Activated CD4-positive, alpha-beta T cell treated with anti-CD3 and anti-CD28 coated beads, Interleukin-2, Interleukin-4, amounts not matched to agents 100 ng/mL and 50 ng/mL, durations not matched to agents 16 hours and 8 hours (primary cell): ENCODE measurements around the gene TBC1D10B.
"Not testable (repeated sequence)": the region's sequence is repeated elsewhere in the genome, so short reads cannot be mapped to it uniquely, and the experiment has no call there.

Source experiments
- DNase-seq: peaks from one replicate; pipeline ENCODE4 v3.0.0-alpha.2; 2020; ENCODE audit warnings: low spot score

TBC1D10B gene

DNA sequence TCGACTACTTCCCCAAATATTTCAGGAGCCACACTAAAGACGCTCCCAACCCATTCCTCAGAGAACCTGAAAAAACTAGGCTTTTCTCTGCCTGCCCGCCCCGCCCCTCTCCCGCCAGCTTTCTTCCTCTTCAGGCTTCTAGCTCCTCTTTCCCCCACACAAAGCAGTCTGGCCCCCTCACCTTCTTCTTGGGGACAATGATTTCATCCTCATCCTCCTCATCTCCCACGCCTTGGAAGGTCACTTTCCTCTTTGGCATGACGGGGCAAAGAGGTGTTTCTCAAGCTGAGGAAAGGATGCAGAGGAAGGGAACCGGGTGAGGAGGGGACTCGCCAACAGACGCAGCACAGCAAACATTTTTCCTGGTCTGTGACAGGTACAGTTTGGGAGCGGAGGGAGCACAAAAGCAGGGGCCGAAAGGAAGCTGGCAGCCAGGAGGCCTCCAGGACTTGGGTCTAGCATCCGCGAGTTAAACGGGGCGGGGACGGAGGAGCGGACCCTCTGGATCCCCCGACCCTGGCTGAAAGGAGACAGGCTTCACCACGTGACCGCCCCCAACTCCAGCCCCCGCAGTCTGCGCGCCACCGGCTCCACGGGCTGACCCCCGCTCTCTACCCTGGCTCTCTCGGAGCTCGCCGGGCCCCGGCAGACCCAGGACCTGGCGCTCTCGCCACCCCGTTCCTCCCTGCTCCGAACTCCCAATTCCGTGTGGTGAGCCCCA, 15.7 kb downstream of the TBC1D10B start:
- no peak for DNase-seq

DNA sequence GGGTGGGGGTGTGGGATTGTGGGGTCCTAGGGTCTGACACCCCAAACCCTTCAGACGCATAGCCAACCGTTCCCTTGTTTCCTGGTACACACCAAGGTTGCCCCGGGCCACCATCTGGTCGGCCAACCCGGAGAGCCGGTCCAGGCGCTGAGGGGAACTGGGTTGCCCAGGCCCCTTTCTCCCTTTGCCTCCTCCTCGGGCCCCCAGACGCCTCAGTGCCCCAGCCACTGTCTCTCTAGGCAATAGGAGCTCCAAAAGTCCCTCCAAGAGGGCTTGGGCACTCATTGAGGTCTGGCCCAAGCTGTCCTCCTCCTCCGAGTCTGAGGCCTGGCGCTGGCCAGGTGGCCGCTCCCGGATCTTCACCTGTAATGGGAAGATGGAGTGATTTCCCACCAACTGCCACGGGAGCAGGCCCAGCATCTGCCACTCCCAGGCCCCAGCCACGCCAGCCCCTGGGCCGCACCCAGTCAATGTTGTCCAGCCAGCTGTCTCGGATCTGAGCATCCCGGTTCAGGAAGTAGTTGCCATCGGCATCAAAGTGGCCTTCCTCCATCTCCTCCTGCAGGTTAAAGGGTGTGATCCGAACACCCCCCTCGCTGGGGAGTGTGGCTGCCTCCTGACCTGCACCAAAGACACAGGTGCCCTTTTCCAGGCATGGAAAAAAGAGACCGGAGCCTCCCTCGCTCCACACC, 16.7 kb downstream of the TBC1D10B start:
- no peak for DNase-seq

DNA sequence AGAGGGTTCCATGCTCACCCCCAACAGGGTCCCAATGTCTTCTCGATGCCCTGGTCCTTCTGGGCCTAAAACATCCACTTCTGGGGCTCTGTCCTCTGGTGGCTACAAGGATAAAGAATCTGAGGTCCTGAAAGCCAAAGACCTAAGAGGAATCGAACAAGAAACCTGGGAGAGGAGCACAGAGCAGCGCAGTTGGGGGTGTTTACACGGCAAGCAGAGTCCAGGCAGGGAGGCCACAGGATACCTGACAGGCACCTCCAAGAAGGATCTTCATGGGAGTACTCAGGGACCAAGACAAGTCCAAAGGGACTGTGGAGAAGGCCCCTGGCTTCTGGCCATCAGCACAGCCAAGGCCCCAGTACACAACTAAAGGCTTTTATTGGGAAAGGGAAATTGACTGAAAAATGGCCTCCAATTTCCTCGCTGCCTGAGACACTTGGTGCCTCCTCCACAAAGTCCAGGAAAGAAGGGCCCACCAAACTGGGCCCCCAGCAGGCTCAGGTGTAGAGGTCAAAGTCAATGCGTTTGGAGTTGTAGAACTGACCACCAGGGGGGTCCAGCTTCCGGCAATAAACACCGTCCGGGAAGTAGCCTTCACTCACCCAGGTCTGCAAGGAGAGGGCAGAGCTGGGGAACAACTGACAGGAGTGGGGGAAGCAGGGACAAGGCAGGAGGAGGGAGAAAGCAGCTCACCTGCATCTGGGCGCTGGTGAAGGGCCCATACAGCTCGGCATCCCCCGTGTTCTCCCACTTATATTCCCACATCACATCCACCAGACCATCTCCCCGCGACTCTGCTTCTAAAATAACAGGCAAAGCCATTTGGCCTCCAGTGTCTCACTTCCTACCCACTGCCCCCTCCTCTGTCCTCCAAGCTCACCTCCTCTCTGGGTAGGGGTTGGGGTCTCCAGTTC, 17.5 kb downstream of the TBC1D10B start:
- DNase-seq = no peak

DNA sequence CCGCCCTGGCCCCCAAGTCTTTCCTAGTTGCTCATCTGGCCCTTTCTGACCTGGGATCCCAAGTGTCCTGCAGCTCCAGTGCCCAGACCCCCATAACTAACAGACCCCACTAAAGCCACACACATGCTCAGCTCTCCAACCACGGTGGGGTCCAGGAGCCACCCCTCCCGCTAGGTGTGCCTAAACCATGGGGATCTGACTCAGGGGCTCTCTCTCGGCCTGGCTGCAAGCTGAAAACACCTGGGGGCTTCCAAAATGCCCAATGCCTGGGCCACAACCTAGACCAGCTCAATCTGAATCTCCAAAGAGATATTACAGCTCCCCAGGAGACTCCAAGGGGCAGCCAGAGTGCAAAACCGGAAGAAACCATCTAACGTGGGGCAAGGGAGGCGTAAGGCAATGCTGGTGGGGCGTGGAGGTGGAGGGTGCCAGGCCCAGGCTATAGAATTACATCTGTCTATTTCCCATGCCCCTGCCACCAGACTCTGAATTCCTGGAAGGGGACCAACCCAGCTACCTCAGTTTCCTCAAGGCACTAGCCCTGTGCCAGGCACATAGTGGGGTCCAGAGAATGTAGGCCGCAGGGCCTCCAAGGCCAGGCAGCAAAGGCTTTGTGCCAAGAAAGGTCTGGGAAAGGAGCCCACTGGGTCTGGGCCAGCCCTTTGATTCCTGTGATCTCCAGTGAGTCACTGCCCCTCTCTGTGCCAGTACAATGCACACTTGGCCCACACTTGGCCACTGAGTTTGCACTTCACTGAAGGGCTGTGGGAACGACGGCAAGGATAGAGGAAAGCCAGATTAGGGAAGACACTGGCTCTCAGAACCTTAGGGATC, 18.5 kb downstream of the TBC1D10B start:
- DNase-seq = no peak

DNA sequence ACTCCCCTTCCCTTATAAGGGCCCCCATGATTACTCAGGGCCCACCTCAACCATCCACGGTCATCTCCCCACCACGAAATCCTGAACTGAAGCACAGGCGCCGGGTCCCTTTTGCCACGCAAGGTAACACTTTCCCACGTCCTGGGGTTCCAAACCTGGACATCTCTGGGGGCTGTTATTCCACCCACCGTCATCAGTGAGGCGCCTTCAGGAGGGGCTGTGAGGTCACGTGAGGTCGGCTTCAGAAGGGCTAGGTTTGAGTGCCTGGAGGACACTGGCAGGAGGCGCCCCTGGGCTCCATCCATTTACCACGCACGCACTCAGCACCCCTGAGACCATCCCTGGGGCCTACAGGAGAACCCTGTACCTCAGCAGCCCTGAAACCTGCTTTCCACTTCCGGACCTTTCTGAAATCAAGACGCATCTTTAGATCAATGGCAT, 19.3 kb downstream of the TBC1D10B start:
- no peak for DNase-seq

DNA sequence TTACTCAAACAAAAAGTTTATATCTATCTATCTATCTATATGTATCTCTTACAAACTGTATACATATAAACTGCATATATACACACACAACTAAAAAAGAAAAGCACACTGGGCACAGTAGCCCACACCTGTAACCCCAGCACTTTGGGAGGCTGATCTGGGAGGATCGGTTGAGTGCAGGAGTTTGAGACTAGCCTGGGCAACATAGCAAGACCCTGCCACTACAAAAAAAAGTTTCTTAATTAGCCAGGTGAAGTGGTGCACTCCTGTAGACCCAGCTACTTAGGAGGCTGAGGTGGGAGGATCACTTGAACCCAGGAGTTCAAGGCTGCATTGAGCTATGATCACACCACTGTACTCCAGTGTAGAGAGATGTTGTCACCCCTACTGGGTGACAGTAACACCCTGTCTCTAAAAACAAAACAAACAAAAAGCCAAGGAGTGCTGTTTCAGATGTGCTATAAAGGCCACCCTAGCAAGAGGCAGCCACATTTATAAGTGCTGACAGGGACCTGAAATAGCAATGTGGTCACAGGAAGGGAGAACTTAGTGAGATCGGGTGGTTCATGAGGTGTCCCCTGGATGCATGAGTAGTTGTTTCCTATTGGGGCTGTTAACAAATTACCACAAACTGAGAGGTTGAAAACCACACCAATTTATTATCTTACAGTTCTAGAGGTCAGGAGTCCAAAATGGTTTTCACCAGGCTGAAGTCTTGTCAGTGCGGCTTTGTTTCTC, 20.0 kb downstream of the TBC1D10B start:
- DNase-seq = peak; percentile 73

DNA sequence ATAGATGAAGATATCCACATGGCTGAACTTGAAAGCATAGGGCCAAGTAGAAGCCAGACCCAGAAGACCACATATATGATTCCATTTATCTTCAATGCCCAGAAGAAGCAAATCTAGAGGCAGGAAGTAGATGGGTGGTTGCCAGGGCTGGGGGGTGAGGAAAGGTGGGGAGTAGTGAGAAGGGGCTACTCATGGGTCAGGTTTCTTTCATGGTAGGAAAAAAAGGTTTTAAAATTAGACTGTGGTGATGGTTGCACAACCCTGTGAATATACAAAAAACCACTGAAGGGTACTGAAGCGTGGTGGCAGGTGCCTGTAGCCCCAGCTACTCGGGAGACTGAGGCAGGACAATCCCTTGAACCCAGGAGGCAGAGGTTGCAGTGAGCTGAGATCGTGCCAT, 20.6 kb downstream of the TBC1D10B start:
- no peak for DNase-seq

DNA sequence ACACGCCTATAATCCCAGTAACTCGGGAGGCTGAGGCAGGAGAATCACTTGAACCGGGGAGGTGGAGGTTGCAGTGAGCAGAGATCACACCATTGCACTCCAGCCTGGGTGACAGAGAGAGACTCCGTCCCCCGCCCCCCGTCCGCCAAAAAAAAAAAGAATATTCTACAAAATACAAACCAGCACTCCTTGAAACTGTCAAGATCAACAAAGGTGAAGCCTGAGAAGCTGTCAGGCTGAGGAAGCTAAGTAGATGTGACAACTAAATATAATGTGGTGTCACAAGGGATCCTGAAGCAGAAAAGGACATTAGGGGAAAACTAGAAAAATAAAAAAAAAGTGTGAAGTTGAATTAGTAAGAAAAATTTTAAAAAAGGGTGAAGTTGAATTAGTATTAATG, 21.4 kb downstream of the TBC1D10B start:
- DNase-seq = no peak

DNA sequence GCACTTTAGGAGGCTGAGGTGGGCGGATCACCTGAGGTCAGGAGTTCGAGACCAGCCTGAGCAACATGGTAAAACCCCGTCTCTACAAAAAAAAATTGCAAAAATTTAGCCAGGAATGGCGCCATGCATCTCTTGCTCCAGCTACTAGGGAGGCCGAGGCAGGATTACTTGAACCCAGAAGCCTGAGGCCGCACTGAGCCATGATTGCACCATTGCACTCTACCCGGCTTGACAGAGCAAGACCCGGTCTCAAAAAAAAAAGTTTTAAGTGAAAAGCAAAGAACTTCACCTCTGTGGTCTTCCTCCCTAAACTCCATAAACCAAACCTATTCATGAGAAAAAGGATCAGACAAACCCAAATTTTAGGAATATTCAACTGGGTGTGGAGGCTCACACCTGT, 22.2 kb downstream of the TBC1D10B start:
- no peak for DNase-seq

DNA sequence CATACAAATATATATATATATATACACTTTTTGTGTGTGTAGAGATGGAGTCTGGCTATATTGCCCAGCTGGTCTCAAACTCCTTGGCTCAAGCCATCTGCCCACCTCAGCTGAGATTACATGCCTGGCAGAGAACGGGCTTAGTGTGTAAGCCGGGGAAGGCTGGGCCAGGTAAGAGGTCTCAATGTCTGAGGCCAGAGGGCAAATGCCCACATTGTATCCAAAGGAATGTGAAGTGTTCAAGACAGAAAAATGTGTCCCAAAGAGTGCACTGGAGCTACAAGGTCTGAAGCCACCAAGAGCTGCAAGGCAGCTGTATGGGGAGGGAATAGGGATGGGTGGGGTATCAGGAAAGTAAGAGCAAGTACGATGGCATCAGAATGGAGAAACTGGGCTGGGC, 24.0 kb downstream of the TBC1D10B start:
- no peak for DNase-seq

DNA sequence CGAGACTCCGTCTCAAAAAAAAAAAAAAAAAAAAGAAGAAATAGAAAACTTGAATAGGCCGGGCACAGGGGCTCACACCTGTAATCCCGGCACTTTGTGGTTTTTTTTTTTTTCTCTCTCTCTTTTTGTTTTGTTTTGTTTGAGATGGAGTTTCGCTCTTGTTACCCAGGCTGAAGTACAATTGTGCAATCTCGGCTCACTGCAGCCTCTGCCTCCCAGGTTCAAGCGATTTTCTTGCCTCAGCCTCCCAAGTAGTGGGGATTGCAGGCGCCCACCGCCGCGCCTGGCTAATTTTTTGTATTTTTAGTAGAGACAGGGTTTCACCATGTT, 26.8 kb downstream of the TBC1D10B start:
- not testable (repeated sequence) for DNase-seq

DNA sequence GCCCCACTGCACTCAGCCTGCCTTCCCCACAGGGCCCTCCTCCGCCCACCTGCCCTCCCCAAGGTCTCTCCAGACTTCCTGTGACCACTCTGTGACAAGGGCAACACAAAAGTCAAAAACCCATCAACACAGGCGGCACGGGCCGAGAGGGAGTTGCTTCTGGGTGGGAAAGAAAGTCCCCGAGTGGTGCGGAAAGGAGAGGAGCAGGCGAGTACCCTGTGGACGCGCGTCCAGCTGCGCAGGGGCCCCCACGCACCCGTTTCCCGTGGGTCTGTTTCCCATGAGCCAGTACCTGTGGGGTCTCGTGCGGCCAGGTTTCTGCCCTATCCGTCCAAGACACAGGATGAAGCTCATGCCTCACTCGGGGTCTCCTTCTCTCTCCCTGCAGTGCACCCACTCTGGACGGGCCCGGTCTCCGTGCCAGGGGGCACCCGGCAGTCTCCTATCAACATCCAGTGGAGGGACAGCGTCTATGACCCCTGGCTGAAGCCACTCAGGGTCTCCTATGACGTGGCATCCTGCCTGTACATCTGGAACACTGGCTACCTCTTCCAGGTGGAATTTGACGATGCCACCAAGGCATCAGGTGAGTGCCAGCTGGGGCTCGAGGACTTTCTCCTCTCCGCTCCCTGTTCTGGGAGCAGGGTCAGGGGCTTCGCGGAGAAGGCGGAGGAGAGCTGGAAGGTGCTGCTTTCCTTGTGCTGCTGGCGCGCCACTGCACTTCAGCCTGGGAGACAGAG, 27.4 kb downstream of the TBC1D10B start:
- DNase-seq = no peak

DNA sequence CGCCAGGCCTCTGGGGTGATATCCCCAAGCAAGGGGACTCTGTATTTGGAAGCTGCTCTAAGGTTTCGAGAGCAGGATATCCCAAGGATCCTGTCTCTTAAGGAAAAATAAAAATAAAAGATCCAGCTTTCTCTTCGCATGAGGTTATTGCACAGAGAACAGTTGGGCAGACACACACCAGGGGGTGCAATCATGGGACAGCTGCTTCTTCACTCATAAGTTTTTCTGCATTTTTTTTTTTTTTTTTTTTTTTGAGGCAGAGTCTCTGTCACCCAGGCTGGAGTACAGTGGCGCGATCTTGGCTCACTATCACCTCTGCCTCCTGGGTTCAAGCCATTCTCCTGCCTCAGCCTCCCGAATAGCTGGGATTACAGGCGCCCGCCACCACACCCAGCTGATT, 28.3 kb downstream of the TBC1D10B start:
- not testable (repeated sequence) for DNase-seq

DNA sequence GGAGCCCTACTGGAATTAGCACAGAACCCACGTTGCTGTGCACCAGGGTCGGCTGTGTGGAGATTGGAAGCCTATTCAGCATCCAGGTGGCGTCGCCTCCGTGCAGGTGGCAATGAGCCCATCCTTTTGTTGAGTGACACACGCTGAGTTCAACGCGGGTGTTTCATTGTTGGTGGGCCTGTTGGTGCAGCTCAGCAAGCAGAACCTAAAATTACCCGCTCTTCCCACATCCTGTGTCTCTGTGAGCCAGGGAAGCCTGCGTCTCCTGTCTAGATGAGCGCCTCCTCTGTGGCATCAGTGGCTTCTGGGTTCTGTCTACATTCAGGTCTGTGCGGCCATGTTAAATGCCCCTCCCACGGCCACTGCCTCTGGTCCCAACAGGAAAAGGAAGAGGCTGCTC, 29.7 kb downstream of the TBC1D10B start:
- no peak for DNase-seq

DNA sequence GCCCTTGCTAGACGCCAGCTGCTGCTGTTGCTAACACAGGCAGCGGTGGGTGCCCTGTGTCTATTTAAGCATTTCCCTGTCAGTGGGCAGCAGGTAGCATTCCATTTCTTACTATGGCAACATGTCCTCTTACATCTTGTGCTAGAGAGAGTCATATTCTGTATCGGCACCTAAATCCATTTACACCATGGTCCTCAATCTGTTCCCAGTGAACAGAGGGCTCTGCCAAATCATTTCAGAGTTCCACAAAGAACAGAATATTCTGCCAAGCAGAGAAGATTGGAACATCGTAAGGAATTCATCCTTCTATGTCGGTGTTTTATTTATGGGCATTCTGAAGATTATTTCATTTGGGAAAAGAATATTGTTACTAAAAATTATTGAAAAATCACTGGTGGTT, 31.6 kb downstream of the TBC1D10B start:
- not testable (repeated sequence) for DNase-seq

DNA sequence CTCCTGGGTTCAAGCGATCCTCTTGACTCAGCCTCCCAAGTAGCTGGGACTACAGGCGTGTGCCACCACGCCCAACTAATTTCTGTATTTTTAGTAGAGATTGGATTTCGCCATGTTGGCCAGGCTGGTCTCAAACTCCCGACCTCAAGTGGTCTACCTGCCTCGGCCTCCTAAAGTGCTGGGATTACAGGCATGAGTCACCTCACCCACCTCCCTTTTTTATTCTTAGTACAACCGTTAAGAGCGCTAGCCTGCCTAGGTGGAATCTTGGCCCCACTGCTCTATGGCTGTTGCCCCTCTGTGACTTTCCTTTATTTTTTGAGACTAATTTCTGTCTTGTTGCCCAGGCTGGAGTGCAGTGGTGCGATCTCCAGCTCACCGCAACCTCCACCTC, 32.3 kb downstream of the TBC1D10B start:
- DNase-seq = not testable (repeated sequence)

DNA sequence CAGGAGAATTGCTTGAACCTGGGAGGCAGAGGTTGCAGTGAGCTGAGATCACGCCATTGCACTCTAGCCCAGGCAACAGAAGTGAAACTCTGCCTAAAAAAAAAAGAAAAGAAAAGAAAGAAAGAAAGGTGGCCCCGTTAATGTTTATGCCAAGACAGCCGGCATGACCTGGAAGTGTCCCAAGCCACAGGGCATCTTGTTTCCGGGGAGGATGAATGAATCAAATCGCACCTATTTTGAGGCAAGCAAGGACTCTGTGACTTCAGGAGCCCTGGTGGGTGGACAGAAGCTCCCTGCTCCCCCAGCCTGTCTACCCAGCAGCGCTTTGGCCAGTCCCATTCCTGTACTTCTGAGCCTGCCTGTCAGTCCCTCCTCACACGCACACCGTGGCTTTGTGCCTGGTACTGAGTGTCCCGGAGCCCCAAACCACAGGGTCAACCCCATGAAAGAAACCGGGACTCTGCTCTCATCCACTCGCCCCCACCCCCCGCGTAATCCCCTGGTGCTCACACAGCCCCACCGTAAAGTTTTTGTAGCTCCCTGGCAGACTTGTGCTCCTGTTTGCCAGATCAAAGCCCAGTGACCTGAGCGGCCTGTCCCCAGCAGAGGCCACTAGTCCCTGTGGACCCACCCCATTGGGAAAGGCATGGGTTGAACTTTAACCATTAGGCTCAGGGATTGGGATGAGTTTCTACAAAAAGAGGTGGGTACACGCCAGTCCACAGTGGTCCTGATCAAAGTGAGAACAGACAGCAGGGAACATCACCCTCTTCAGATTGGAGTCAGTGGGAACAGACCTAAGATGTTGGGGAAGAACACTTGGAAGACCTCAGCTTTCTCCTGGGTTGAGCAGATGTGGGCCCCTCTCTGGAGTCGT, 34.5 kb downstream of the TBC1D10B start:
- DNase-seq = peak; percentile 15

DNA sequence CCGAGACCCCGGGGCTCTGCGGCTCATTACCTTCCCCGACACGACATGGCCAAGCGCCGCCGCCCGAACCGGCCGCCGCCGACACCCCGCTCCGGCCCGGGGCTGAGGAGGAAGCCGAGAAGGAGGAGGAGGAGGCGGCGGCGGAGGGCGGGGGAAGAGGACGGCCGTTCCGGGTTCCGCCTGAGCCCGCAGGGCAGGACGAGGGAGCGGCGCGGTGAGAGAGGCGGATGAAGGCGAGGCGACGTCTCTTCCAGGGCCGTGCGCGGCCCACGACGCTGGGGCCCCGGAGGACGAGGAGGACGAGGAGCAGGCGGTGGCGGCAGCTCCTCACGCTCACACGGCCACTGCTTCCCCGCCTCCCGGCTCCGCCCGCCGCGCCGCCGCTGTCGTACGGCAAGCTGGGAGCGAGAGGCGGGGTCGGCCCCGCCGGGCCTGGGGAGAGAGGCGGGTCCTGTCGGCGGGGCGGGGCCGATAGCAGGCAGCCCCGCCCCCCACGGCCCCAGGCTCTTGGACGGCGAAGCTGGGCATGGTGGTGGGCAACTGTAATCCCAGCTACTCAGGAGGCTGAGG, 35.2 kb downstream of the TBC1D10B start:
- DNase-seq = peak; percentile 81

DNA sequence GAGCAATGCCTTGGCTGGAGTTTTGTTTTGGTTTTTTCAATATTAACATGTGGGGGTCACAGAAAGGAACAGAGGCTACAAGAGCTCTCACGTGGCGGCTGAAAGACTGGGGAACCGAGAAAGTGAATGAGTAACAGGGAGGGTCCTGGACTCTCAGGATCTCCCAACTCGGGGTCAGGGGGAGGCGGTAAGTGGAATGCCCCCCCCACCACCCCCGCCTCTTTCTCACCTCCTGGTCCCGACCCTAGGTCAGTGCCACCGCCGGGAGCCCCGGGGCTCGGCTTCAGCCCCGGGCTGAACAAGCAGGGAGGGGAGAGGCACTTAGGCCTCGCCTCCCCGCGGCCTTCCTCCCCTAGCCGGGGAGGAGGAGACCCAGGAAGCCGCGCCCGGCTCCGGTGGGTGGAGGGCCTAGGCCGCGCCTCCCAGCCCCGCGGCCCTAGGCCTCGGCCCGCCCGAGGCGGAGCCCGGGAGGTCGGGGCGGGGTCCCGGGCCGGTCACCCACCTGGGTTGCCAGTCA, 35.8 kb downstream of the TBC1D10B start:
- DNase-seq = peak; percentile 82
